ENCODE results near the gene FAM117A. TPM values are rescaled to one million over a fixed set of nuclear protein-coding genes. Genes with fewer than 3 reads are reported as not detected.
"Not testable (repeated sequence)": the region's sequence is repeated elsewhere in the genome, so short reads cannot be mapped to it uniquely, and the experiment has no call there.

Gene FAM117A
- total RNA-seq, 2 experiments from 2014 or later = 14.1 to 15.4 TPM

DNA sequence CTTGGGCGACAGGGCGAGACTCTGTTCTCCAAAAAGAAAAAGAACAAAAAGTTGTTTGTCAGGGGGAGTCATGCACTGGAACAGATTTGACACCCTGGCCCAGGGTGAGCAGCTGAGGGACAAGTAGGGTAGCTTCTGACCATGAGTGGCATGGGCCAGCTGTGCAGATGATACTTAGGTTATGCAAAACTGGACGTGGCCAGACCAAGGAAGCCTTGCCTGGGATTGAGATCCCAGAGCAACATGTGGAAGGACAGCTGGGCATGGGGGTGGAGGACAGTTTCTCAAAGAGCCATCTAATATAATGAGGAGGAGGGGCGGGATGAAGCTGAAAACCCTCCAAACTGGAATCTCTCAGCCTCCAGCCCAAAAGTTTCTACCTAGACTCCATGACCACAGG is 36.6 kb downstream of the FAM117A start:
- ChIA-PET CTCF (interaction anchor here (0.6 to 1.4 kb wide), 5 partner anchors 20 to 269 kb away, joined by 3 to 5 read pairs (median 3); partner anchors contain the start of genes NXPH3 and SLC35B1), POLR2A (interaction anchor here (1.3 kb wide), 1 partner anchor 36 kb away, joined by 7 read pairs; the partner anchor contains the start of gene FAM117A)
- Mint-ChIP-seq H3K36me3 (ENCODE audit: low read depth) (peaks cover 26% of the 10 kb centered on the region), H3K27ac (peak overlapping the region; percentile 17), H3K4me3 (no peak overlapping the region), H3K4me1 (peaks cover 52% of the 10 kb centered on the region), H3K27me3 (no peaks in the 10 kb centered on the region), H3K9me3 (ENCODE audit: low read depth) (no peaks in the 10 kb centered on the region)
- intact Hi-C loops (cut with DNase I, micrococcal nuclease) = no loop called here
- DNase-seq (no peak), ATAC-seq (no peak)

DNA sequence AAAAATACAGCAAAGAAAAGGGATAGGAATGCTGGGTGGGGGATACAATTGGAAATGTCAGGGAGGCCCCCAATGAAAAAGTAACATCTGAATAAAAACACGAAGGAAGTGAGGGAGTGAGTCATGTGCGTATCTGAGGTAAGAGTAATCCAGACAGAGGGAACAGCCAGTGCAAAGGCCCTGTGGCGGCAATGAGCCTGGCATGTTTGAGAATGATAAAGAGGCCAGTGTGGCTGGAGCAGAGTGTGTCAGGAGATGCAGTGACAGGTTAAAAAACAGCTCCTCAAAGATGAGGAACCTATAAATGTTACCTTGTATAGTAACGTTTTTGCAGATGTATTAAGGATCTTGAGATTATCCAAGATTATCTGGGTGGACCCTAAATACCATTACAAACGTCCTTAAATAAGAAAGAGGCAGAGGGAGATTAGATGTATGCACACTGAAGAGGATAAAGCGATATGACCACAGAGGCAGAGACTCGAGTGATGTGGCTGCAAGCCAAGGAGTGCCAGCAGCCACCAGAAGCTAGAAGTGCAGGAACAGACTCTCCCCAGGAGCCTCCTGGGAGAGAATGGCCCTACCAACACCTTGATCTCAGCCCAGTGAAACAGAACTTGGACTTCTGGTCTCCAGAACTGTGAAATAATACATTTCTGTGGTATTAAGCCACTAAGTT is 38.3 kb downstream of the FAM117A start:
- Mint-ChIP-seq H3K4me1 (peaks cover 38% of the 10 kb centered on the region), H3K4me3 (no peak overlapping the region), H3K27ac (no peak overlapping the region), H3K27me3 (no peaks in the 10 kb centered on the region), H3K9me3 (ENCODE audit: low read depth) (no peaks in the 10 kb centered on the region), H3K36me3 (ENCODE audit: low read depth) (peaks cover 25% of the 10 kb centered on the region)
- ATAC-seq = no peak
- no peak for DNase-seq
- ChIA-PET POLR2A (no interaction called here), CTCF (no interaction called here)
- intact Hi-C loops (cut with DNase I, micrococcal nuclease) = no loop called here

DNA sequence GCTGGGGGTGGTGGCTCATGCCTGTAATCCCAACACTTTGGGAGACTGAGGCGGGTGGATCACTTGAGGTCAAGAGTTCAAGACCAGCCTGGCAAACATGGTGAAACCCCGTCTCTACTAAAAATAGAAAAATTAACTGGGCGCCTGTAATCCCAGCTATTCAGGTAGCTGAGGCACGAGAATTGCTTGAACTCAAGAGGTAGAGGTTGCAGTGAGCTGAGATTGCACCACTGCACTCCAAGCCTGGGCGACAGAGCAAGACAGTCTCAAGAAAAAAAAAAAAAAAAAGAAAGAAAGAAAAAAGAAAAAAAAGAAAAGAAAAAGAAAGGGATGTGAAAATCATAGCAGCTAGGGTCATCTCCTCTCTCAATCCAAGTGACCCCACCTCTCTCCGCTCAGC is 39.4 kb downstream of the FAM117A start:
- H3K4me3 Mint-ChIP-seq; H3K27ac Mint-ChIP-seq; ATAC-seq; H3K27me3 Mint-ChIP-seq; DNase-seq; intact Hi-C loops (cut with DNase I, micrococcal nuclease); H3K9me3 Mint-ChIP-seq (ENCODE audit: low read depth): not testable (repeated sequence)
- Mint-ChIP-seq H3K36me3 (ENCODE audit: low read depth) (peaks cover 26% of the 10 kb centered on the region), H3K4me1 (peaks cover 28% of the 10 kb centered on the region)
- ChIA-PET POLR2A (interaction anchor here (0.6 kb wide), 1 partner anchor 9 kb away, joined by 3 read pairs; no protein-coding TSS in a partner anchor), CTCF (interaction anchor here (0.5 to 1.9 kb wide), 3 partner anchors 12 to 168 kb away, joined by 3 to 7 read pairs (median 3); no protein-coding TSS in a partner anchor)

DNA sequence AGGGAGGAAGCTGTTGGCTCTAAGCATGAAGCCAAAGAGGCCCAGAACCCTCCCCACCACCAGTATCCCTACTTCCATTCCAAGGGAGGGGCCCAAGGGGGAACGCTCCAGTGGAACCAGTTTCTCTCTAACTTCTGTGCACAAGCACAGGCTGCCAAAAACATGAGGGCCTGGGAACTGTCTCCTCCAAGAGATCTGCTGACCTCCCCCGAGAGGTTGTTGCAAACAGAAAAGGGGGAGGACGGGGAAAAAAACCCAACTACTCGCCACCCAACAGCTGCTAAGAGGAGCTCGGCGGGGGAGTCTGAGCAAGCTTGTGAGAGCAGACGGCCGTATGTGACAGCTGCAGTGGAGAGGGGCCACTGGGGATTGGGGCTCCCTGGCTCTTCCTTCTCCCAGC is 40.5 kb downstream of the FAM117A start:
- Mint-ChIP-seq H3K36me3 (ENCODE audit: low read depth) (peaks cover 24% of the 10 kb centered on the region), H3K4me3 (no peak overlapping the region), H3K27me3 (no peaks in the 10 kb centered on the region), H3K4me1 (peaks cover 20% of the 10 kb centered on the region), H3K9me3 (ENCODE audit: low read depth) (no peaks in the 10 kb centered on the region), H3K27ac (peak overlapping the region; percentile 21)
- DNase-seq = no peak
- POLR2A ChIA-PET = no interaction called here
- CTCF ChIA-PET = interaction anchor here (1.9 kb wide), 1 partner anchor 15 kb away, joined by 7 read pairs; no protein-coding TSS in a partner anchor
- no peak for ATAC-seq
- intact Hi-C loops (cut with DNase I, micrococcal nuclease) = no loop called here

DNA sequence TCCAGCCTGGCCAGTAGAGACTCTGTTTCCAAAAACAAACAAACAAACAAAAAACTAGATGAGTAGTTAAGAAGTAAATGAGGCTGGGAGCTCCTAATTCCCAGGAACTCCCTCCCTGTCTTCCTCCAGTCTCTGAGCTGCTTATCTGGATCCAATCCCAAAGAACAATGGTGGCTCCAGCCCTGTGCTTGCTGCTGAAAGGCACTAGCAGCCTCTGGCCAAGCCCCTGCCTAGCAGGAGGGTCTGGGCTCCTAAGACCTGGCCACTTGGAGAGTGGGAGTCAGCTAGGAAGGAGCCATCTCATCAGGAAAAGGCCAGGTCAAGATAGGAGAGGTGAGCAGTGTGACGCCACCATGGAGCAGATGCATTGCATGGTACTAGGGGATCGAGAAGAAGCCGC is 41.9 kb downstream of the FAM117A start:
- ChIA-PET POLR2A (interaction anchor here (0.6 kb wide), 1 partner anchor 205 kb away, joined by 4 read pairs; no protein-coding TSS in a partner anchor), CTCF (interaction anchor here (0.6 to 1.3 kb wide), 4 partner anchors 10 to 159 kb away, joined by 3 to 4 read pairs (median 3); no protein-coding TSS in a partner anchor)
- Mint-ChIP-seq H3K4me1 (peaks cover 22% of the 10 kb centered on the region), H3K27ac (no peak overlapping the region), H3K36me3 (ENCODE audit: low read depth) (peaks cover 32% of the 10 kb centered on the region), H3K4me3 (no peak overlapping the region), H3K27me3 (no peaks in the 10 kb centered on the region), H3K9me3 (ENCODE audit: low read depth) (no peaks in the 10 kb centered on the region)
- ATAC-seq (no peak), DNase-seq (no peak)
- intact Hi-C loops (cut with DNase I, micrococcal nuclease) = no loop called here

DNA sequence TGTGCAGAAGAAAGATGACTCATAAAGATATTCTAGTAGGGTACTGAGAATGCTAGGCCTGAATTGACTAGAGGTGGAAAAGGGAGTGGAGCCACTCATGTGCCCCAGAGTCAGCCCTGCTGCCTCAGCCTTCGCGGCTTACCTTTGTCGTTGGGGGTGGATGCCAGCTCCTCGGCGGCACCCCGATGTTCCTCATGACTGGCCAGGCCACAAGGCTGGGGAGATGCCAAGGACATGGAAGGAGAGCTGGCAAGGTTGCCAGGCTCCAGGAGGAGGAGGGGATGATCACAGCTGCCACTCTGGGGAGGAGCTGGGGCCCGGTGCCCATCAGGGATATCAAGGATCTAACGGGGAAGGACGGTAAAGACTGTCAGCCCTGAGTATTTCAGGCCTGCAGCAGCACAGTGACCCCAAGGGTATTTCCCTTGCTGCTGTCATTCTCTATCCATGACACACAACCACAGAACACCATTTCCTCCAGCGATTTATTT is 46.5 kb downstream of the FAM117A start:
- Mint-ChIP-seq H3K27me3 (no peaks in the 10 kb centered on the region), H3K27ac (peak overlapping the region; percentile 90), H3K4me1 (peaks cover 41% of the 10 kb centered on the region), H3K4me3 (no peak overlapping the region), H3K9me3 (ENCODE audit: low read depth) (no peaks in the 10 kb centered on the region), H3K36me3 (ENCODE audit: low read depth) (peaks cover 32% of the 10 kb centered on the region)
- ChIA-PET POLR2A (no interaction called here), CTCF (interaction anchor here (0.8 to 2.8 kb wide), 6 partner anchors 9 to 148 kb away, joined by 3 to 14 read pairs (median 6); partner anchors contain the start of gene SLC35B1)
- DNase-seq = peak; percentile 71
- ATAC-seq = peak; percentile 71
- intact Hi-C loops (cut with DNase I, micrococcal nuclease) = loop anchor here in 1 of 2 experiments (1.0 to 2.0 kb wide), 3 partner anchors 22 to 71 kb away; partner anchors contain the start of gene KAT7

DNA sequence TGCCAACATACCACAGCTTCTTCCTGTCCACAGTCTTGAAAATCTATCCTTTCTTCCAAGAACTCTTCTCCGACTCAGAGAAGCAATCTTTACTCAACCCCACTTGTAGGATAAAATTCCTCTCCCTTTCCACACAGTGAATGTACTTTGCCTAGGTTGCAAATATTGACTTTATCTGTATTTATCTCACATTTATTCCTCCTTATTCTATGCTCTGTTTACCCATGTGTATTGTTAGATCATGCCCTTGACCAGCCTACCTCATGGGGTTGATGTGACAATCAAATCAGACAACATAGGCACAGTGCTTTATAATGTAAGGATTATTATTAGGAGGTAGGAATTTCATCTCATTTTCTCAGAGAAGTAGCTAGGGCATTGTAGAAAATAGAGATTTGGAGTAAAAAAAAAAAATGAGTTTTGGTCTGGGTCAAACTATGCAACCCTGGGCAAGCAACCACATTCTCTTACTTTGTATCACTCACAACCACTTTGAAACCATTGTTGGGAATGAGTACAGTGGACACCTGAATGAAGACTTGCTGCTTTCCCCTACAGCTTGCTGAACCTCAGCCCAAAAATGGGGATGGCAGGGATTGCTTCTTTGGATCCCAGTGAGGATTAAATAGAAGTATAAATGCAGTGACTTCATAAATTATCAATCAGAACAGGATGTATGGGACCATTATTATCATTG is 47.1 kb downstream of the FAM117A start:
- no peaks in the 10 kb centered on the region for H3K27me3 Mint-ChIP-seq
- no peaks in the 10 kb centered on the region for H3K9me3 Mint-ChIP-seq (ENCODE audit: low read depth)
- intact Hi-C loops (cut with DNase I, micrococcal nuclease) = loop anchor here in 1 of 2 experiments (1.0 to 2.0 kb wide), 3 partner anchors 22 to 72 kb away; partner anchors contain the start of gene KAT7
- ChIA-PET CTCF (interaction anchor here (0.8 to 2.8 kb wide), 9 partner anchors 8 to 147 kb away, joined by 3 to 15 read pairs (median 5); partner anchors contain the start of gene SLC35B1), POLR2A (interaction anchor here (2.2 kb wide), 1 partner anchor 48 kb away, joined by 17 read pairs; the partner anchor contains the start of gene FAM117A)
- no peak overlapping the region for H3K4me3 Mint-ChIP-seq
- H3K27ac Mint-ChIP-seq = peak overlapping the region; percentile 90
- ATAC-seq (peak; percentile 3), DNase-seq (no peak)
- peaks cover 41% of the 10 kb centered on the region for H3K4me1 Mint-ChIP-seq
- peaks cover 32% of the 10 kb centered on the region for H3K36me3 Mint-ChIP-seq (ENCODE audit: low read depth)

DNA sequence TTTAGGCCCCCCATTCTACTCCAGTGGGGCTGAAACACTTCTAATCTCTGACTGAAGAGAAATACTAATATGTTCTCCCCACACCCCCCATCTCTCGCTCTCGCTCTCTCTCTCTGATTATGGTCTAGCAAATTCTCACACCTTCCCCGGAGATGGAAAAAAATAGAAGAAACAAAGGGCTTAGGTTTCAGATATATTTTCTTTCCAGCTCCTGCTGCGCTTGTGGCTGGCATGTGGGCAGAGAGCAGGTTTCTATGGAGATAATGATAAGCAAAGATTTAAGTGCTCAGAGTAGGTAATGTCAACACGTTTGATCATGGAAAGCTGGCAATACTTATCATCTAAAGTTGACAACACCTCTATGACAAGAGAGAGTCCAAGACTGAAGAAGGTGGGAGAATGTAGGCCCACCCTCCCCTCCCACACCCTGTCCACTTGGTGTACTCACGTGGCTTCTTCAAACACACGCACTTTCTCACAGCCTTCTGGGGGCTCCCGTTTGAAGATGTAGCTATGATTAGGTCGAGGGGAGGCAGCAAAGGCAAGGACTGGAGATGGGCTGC is 48.1 kb downstream of the FAM117A start:
- H3K4me3 Mint-ChIP-seq = peak overlapping the region; percentile 7
- ATAC-seq (peak; percentile 39), DNase-seq (peak; percentile 68)
- no peaks in the 10 kb centered on the region for H3K27me3 Mint-ChIP-seq
- ChIA-PET CTCF (interaction anchor here (0.8 to 2.8 kb wide), 18 partner anchors 7 to 159 kb away, joined by 3 to 15 read pairs (median 4); partner anchors contain the start of genes FAM117A and SLC35B1), POLR2A (interaction anchor here (0.9 to 2.2 kb wide), 6 partner anchors 8 to 82 kb away, joined by 3 to 17 read pairs (median 5); partner anchors contain the start of gene FAM117A)
- no peaks in the 10 kb centered on the region for H3K9me3 Mint-ChIP-seq (ENCODE audit: low read depth)
- peaks cover 41% of the 10 kb centered on the region for H3K4me1 Mint-ChIP-seq
- peaks cover 36% of the 10 kb centered on the region for H3K36me3 Mint-ChIP-seq (ENCODE audit: low read depth)
- H3K27ac Mint-ChIP-seq = peak overlapping the region; percentile 90
- intact Hi-C loops (cut with DNase I, micrococcal nuclease) = loop anchor here (2.0 kb wide), 2 partner anchors 23 to 73 kb away; partner anchors contain the start of gene KAT7 (in 1 of the 2)

DNA sequence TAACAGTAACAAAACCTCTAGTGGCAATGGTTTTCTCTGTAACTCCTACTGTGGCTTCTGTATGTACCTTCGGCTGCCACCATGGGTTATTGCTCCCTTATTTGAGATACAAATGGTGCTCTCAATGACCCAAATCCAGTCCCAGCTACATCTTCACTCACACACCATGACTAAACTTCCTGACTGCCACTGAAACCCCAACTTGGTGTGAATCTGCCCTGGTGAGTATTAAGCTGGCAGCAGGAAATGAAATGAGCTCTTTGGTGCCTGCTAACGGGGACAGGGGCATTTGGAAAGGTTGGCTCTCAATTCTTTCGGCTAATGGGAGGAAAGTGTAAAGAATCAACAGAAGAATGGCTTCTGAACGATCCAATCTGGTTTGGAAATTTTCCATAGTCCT is 48.7 kb downstream of the FAM117A start:
- H3K4me3 Mint-ChIP-seq = peak overlapping the region; percentile 7
- no peaks in the 10 kb centered on the region for H3K27me3 Mint-ChIP-seq
- DNase-seq = peak; percentile 57
- ChIA-PET CTCF (interaction anchor here (0.6 to 2.8 kb wide), 18 partner anchors 9 to 1929 kb away, joined by 3 to 15 read pairs (median 4); partner anchors contain the start of gene FAM117A), POLR2A (interaction anchor here (0.5 to 2.2 kb wide), 7 partner anchors 9 to 165 kb away, joined by 3 to 17 read pairs (median 5); partner anchors contain the start of gene FAM117A)
- H3K27ac Mint-ChIP-seq = peak overlapping the region; percentile 90
- H3K9me3 Mint-ChIP-seq (ENCODE audit: low read depth) = no peaks in the 10 kb centered on the region
- intact Hi-C loops (cut with DNase I, micrococcal nuclease) = loop anchor here in 1 of 2 experiments (2.0 kb wide), 1 partner anchor 24 kb away; no protein-coding TSS in a partner anchor
- peak; percentile 74 for ATAC-seq
- peaks cover 37% of the 10 kb centered on the region for H3K36me3 Mint-ChIP-seq (ENCODE audit: low read depth)
- peaks cover 41% of the 10 kb centered on the region for H3K4me1 Mint-ChIP-seq

DNA sequence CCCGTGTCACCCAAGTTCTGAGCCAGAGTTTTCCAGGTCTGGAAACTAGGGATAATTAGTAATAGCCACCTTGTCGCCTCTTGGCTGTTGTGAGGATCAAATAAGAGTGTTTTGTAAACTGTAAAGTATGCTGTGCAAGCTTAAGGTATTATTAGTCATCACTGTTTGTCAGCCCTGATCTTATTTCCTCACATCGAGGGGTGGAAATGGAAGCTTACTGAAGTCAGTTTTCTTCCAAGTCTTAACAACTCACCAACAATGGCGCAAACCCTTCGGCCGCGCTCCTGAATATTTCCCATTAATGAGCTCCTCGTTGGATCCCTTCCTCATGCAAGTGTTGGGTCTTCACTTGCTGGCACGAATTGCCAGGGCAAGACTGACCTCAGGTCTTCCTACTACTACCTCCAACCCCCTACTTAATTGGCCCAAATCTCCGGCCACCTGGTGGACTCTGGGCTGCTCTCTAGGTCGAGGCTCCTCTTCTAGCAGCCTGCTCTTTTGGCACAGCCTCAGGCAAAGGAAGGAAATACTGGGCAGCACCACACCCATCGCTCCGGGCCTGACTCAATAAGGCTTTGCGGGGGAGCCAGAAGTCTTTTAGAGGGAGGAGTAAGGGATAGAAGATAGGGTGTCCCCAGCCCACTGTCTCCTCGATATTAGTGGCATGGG is 55.3 kb downstream of the FAM117A start:
- H3K27me3 Mint-ChIP-seq = no peaks in the 10 kb centered on the region

More for the DNA sequence above, 55.3 kb downstream of the FAM117A start:
- Mint-ChIP-seq H3K9me3 (ENCODE audit: low read depth) (no peaks in the 10 kb centered on the region), H3K36me3 (ENCODE audit: low read depth) (peaks cover 19% of the 10 kb centered on the region), H3K27ac (peak overlapping the region; percentile 97), H3K4me3 (peak overlapping the region; percentile 93), H3K4me1 (peaks cover 37% of the 10 kb centered on the region)
- no peak for DNase-seq
- ChIA-PET POLR2A (interaction anchor here (1.0 to 2.4 kb wide), 7 partner anchors 12 to 86 kb away, joined by 3 to 22 read pairs (median 7); partner anchors contain the start of genes FAM117A and KAT7), CTCF (interaction anchor here (0.7 to 24.0 kb wide), 32 partner anchors 8 to 294 kb away, joined by 3 to 458 read pairs (median 4); partner anchors contain the start of genes FAM117A, KAT7, NXPH3 and PHB1)
- ATAC-seq = peak; percentile 20
- intact Hi-C loops (cut with DNase I, micrococcal nuclease) = loop anchor here (1.0 to 10.0 kb wide), 18 partner anchors 12 to 516 kb away; partner anchors contain the start of genes DLX3 (in 2 of the 2), FAM117A (in 2 of the 2), KAT7 (in 2 of the 2) and NGFR (in 1 of the 2)
